Measurements from ENCODE around the gene PRICKLE2.

DNA sequence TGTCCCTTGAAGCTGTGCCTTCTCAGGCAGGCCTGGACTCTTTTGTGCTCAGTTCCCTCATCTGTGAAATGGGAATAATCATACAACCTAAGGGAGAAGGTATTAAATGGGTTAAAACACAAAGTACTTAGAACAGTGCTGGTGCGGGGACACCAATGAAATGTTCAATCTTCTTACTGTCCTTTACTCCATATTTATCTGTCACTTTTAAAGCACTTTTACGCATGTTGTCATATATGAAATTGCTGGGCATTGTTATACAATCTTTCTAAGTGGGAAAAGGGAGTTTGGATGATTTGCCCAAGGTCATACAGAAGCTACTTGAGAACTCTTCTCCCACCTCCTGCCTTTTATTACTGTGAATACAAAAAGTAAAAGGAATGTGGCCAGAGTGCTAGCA, 114.2 kb downstream of the PRICKLE2 start:
- TF ChIP-seq, protein P1, sequence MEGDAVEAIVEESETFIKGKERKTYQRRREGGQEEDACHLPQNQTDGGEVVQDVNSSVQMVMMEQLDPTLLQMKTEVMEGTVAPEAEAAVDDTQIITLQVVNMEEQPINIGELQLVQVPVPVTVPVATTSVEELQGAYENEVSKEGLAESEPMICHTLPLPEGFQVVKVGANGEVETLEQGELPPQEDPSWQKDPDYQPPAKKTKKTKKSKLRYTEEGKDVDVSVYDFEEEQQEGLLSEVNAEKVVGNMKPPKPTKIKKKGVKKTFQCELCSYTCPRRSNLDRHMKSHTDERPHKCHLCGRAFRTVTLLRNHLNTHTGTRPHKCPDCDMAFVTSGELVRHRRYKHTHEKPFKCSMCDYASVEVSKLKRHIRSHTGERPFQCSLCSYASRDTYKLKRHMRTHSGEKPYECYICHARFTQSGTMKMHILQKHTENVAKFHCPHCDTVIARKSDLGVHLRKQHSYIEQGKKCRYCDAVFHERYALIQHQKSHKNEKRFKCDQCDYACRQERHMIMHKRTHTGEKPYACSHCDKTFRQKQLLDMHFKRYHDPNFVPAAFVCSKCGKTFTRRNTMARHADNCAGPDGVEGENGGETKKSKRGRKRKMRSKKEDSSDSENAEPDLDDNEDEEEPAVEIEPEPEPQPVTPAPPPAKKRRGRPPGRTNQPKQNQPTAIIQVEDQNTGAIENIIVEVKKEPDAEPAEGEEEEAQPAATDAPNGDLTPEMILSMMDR (IDR thresholded peaks at IDR 0.05 in 8 of 11, conservative IDR thresholded peaks at IDR 0.05 in 3 of 11) = no peak
- TF ChIP-seq POLR2A (IDR thresholded peaks at IDR 0.05) = no peak

Data from spleen (tissue), 7 donors.